ENCODE measurements around the gene USP11.
"Not testable (repeated sequence)": the region's sequence is repeated elsewhere in the genome, so short reads cannot be mapped to it uniquely, and the experiment has no call there.

Gene USP11

GRCh38 chrX:47244676-47245075 is 11.9 kb downstream of the USP11 start:
- DNase-seq (ENCODE audit: low read depth in 2 of 2, low spot score in 1 of 2), result no peak

- no peak for DNase-seq (ENCODE audit: low read depth in 2 of 2, low spot score in 1 of 2)
These were observed 12.3 kb downstream of the USP11 start for GRCh38 chrX:47245156-47245555.

- DNase-seq (ENCODE audit: low read depth in 2 of 2, low spot score in 1 of 2), result no peak
These were observed 14.6 kb downstream of the USP11 start for GRCh38 chrX:47247206-47247998.

DNA sequence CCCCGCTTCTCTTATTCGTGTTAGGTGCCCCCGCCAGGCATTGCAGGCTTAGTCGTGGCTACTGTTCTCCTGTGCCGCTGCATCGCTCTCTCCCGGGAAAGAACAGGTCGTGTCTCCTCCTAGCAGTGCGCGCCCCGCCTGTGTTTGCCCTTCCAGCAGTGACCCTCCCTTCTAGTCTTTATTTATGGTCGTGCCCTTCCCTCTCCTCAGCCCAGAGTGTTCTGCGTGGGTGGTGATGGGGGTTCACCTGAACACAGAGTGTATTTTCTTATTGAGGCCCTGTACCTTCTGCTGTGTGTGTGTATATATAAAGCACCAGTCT is 15.2 kb downstream of the USP11 start:
- no peak for DNase-seq (ENCODE audit: low read depth in 2 of 2, low spot score in 1 of 2)

GRCh38 chrX:47248576-47248975 is 15.8 kb downstream of the USP11 start:
- no peak for DNase-seq (ENCODE audit: low read depth in 2 of 2, low spot score in 1 of 2)

DNA sequence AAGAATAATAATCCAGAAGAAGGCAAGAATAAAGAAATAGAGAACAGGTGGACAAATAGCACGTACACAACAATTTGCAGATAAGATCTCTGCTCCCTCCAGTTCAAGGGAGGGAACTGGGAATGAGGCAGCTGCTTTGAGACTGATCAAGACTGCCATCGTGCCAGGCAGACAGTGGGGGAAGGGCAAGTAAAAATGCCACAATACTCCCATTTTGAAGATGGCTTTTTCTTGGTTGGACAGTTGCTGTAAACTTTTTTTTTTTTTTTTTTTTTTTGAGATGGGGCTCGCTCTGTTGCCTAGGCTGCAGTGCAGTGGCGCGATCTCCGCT is 17.2 kb downstream of the USP11 start:
- DNase-seq (ENCODE audit: low read depth in 2 of 2, low spot score in 1 of 2), result no peak

GRCh38 chrX:47257620-47258019 is 24.8 kb downstream of the USP11 start:
- DNase-seq (ENCODE audit: low read depth in 2 of 2, low spot score in 1 of 2), result not testable (repeated sequence)

DNA sequence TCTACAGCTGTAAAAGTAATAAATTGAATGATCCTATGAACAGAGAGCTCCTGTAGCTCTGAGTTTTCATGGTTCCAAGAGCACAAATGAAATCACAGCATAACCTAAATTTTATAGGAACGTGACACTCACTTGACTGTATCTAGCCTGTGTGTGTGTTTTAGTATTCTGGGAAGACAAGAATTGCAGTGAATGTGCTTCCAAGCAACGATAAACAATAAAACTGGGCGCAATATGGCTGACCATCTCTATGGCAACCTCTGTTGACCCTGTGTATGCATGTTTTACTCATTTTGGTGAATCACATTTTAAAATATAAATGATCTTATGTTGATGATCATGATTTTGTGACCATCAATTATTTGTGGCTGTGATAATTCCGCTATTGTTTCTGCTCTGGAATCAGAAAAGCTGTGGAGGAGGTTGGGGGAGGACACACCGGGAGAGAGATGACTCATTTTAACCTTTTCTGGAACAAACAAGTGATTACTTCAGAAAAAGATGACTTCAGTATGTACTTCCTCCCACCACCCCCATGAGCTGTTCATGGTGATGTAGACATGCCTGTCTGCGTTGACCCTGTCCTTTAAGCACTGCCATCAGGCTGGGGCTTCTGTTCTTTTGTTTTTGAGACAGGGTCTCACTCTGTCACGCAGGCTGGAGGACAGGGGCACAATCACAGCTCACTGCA is 31.8 kb downstream of the USP11 start:
- DNase-seq (ENCODE audit: low read depth in 2 of 2, low spot score in 1 of 2), result no peak

- DNase-seq (ENCODE audit: low read depth in 2 of 2, low spot score in 1 of 2), result no peak
These were observed 33.8 kb downstream of the USP11 start for GRCh38 chrX:47266643-47267042.

DNA sequence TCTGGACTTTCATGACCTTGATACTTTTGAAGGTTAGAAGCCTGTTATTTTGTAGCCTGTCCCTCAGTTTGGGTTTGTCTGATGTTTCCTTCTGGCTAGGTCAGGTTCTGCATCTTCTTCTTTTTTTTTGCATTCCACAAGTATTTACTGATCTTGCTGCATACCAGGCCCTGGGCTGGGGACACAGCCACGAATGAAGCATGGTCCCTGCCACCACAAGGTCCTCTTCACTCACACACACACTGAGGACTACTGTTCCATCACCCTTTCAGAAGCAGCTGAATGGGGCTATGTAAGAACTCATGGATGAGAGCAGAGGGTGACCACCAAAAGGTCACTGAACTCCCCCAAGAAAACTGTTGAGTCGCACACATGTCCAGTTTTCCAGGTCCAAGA is 39.2 kb downstream of the USP11 start:
- no peak for DNase-seq (ENCODE audit: low read depth in 2 of 2, low spot score in 1 of 2)

- no peak for DNase-seq (ENCODE audit: low read depth in 2 of 2, low spot score in 1 of 2)
These were observed 40.4 kb downstream of the USP11 start for GRCh38 chrX:47273011-47273730.

DNA sequence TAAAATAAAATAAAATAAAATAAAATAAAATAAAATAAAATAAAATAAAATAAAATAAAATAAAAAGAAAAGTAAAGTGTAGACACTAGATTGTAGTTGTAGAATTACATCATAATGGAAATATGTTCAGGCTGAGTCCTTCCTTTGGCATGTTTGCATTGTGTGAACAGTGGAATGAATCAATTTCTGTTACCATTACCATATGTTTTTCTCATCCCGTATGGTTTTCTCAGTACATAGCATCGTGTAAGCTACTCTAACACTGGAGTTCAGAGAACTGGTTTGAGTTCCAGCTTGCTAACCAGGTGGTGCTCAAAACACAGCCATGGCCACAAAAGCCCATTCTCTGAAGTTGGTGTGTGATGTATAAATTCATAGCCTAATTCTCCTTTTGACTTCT is 45.9 kb downstream of the USP11 start:
- no peak for DNase-seq (ENCODE audit: low read depth in 2 of 2, low spot score in 1 of 2)

DNA sequence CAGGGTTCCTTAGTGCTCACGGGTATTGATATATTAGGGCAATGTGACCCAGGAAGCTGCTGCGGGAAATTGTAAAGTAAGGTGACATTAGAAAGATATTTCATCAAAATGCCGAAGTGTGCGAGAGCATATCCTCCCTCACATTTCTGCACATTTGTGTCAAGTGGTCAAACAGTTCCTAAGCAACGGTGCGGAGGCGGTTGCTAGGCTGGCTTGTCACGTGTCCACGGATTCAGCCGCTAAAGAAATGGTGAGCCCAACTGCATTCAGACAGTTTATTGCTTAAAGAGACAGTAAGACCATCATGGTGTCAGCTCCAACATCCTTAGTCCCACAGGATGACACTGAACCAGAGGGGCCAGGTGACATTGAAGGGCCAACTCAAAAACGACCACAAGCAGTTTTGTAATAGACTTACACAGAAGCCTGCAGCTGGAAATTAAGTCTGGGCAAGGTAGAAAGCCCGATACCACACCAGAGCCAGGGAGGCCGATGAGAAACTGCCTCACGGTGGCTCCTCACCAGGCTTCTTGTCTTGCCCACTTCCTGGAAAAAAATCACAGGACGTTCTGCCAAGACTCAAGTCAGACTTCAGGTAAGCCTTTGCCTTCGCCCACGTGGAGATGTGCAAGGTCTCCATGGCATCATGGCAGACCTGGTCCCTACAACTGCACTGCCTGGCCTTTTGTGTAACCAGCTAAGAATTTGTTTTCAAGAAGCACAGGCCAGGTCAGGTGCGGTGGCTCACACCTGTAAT is 50.4 kb downstream of the USP11 start:
- DNase-seq (ENCODE audit: low read depth in 2 of 2, low spot score in 1 of 2), result no peak

GRCh38 chrX:47284616-47285015 is 51.8 kb downstream of the USP11 start:
- DNase-seq (ENCODE audit: low read depth in 2 of 2, low spot score in 1 of 2), result not testable (repeated sequence)

DNA sequence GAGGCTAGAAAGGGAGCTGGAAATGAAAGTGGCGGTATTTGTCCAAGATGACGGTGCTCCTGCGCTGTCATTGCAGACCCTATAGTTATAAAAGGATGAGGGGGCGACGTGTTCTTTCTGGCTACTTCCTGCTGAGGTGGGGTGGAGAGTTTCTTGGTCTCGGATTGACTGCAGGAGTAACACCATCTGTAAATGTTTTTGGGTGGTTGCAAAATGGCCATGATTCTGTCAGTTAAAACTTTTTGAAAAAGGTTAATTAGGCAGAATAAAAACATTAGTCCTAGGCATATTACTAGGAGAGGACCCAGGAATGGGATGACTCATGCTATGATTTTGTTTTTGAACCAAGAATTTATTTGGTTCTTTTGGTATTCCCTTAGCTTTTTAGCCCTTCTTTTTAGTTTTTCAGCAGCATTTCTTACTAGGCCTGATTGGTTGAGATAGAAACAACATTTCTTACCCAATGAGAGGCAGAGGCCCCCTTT is 53.1 kb downstream of the USP11 start:
- no peak for DNase-seq (ENCODE audit: low read depth in 2 of 2, low spot score in 1 of 2)

DNA sequence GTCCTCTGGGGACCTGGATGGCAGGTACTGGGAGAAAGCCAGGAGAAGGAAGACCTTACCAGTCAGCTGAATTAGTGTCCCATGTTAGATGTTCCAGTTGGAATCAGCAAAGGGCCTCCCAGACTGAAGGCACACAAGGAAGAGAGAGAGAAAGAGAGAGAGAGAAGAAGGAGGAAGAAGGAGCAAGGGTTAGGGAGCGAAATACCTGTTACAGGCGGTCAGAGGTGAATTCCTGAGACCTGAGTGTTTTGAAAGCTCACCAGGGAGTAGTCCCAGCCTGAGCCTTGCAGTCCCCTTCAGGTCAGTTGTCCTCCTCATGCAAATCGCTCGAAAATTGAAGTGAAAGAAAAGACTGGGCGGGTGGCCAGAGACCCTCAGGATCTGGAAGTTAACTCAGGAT is 60.3 kb downstream of the USP11 start:
- DNase-seq (ENCODE audit: low read depth in 2 of 2, low spot score in 1 of 2), result no peak

DNA sequence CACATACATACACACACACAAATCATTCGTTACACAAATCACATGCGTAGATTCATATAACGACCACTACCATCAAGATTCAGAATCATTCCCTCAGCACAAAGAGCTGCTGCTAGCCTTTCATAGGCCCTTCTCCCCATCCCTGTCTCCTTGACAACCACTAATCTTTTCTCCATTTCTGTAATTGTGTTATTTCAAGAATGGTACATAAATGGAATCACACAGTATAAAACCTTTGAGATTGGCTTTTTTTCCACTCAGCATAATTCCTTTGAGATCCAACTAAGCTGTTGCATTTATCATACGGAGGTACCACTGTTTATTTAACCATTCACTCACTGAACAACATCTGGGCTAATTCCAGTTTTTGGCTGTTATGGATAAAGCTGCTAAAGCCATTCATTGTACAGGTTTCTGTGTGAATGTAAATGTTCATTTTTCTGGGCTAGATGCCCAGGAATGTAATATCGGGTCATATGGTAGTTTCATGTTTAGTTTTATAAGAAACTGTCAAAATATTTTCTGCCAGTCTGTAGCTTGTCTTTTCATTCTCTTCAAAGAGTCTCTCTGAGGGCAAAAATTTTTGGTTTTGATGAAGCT is 64.1 kb downstream of the USP11 start:
- DNase-seq (ENCODE audit: low read depth in 2 of 2, low spot score in 1 of 2), result no peak

- DNase-seq (ENCODE audit: low read depth in 2 of 2, low spot score in 1 of 2), result no peak
These were observed 65.1 kb downstream of the USP11 start for GRCh38 chrX:47297874-47298273.

Data from stimulated activated CD8-positive, alpha-beta memory T cell treated with anti-CD3 and anti-CD28 coated beads, Interleukin-4, amount 100 ng/mL, for 1 hour (primary cell).